Vagina (tissue), 2 donors: ENCODE measurements around the gene NHSL2. TPM values are rescaled to one million over a fixed set of nuclear protein-coding genes. Genes with fewer than 3 reads are reported as not detected.
A peak's percentile ranks its signal among the peaks of the same experiment; 100 is the strongest.

Experiments used
- DNase-seq, 2 donors: peaks; one replicate each; pipeline ENCODE4 v3.0.0-alpha.2; 2017; ENCODE audit errors: extremely low spot score in 2 of 2
- H3K27ac ChIP-seq: fragments of 200-600 bp; sonication (generic); one replicate; pipeline ENCODE4 v1.5.1; 2019
- H3K27me3 ChIP-seq: fragments of 200-600 bp; sonication (generic); one replicate; pipeline ENCODE4 v1.5.1; 2019
- H3K36me3 ChIP-seq, 2 donors: fragments of 200-600 bp; sonication (generic); one replicate each; pipeline ENCODE4 v1.5.1; 2017 to 2019
- H3K4me1 ChIP-seq: fragments of 200-600 bp; sonication (generic); one replicate; pipeline ENCODE4 v1.5.1; 2019
- H3K4me3 ChIP-seq, 2 donors: fragments of 200-600 bp; sonication (generic); 1 replicate in 1 of 2; 2 replicates in 1 of 2; pipeline ENCODE4 v1.5.1; 2016 to 2019
- H3K9me3 ChIP-seq: fragments of 200-600 bp; sonication (generic); one replicate; pipeline ENCODE4 v1.5.1; 2019
- POLR2A ChIP-seq, 2 donors: fragments of 450-650 bp; IDR thresholded peaks; one replicate each; pipeline ENCODE4 v1.6.1; 2017; ENCODE audit warnings: antibody characterized with exemption in 2 of 2, mild to moderate bottlenecking in 2 of 2, moderate library complexity in 2 of 2
- POLR2AphosphoS5 ChIP-seq, 2 donors: sonication (generic); formaldehyde crosslinking; IDR thresholded peaks; one replicate each; pipeline ENCODE4 v1.9.0; 2017; ENCODE audit warnings: antibody characterized with exemption in 2 of 2, mild to moderate bottlenecking in 2 of 2, low read depth in 1 of 2; ENCODE audit not compliant: insufficient read depth in 1 of 2
- intact Hi-C: fragments of 100-400 bp; cut with DNase I; formaldehyde crosslinking; loops from one replicate; pipeline ENCODE4 v1.15.1; 2023
- total RNA-seq: library from RNA; depleted of rRNA; stranded (reverse); fragments of >200 nt; gene quantifications from one replicate; pipeline ENCODE4 v1.2.3, GENCODE V29; 2016
- TF ChIP-seq, protein P1 (sequence below), 3 experiments: fragments of 450-650 bp in 2 of 3; fragments of 200-600 bp in 1 of 3; sonication (generic) in 1 of 3; IDR thresholded peaks; one replicate each; pipeline ENCODE4 v1.5.1; 2017 to 2019; ENCODE audit warnings: antibody characterized with exemption in 3 of 3, mild to moderate bottlenecking in 2 of 3, moderate library complexity in 2 of 3

NHSL2 gene
- total RNA-seq, 1 donor from 2014 or later: 12.3 TPM

DNA sequence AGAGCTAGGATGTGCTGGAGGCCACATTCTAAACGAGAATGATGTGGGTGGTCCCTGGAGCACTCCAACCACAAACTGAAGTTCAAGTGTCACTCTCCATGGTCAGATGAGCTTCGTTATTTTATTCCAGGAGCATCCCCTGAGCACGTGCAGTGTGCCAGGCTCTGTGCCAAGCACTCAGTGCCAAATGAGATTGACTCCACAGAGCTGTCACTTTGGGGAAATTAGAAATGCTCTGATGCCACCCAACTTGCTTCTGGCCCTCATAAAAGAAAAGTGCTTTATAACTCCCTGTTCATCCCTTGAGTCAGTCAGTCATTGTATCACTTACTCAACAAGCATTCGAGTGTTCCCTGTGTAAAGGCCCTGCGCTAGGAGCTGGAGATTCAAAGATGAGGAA is 129.9 kb downstream of the NHSL2 start:
- TF ChIP-seq, protein P1, sequence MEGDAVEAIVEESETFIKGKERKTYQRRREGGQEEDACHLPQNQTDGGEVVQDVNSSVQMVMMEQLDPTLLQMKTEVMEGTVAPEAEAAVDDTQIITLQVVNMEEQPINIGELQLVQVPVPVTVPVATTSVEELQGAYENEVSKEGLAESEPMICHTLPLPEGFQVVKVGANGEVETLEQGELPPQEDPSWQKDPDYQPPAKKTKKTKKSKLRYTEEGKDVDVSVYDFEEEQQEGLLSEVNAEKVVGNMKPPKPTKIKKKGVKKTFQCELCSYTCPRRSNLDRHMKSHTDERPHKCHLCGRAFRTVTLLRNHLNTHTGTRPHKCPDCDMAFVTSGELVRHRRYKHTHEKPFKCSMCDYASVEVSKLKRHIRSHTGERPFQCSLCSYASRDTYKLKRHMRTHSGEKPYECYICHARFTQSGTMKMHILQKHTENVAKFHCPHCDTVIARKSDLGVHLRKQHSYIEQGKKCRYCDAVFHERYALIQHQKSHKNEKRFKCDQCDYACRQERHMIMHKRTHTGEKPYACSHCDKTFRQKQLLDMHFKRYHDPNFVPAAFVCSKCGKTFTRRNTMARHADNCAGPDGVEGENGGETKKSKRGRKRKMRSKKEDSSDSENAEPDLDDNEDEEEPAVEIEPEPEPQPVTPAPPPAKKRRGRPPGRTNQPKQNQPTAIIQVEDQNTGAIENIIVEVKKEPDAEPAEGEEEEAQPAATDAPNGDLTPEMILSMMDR (IDR thresholded peaks at IDR 0.05): no peak
- TF ChIP-seq POLR2AphosphoS5 (IDR thresholded peaks at IDR 0.05; ENCODE audit: insufficient read depth in 1 of 2, low read depth in 1 of 2) (no peak), POLR2A (IDR thresholded peaks at IDR 0.05) (no peak)
- no peak for DNase-seq
- intact Hi-C loops: no loop called here
- H3K27me3 ChIP-seq: no peaks in the 10 kb centered on the region
- no peak overlapping the region for H3K4me3 ChIP-seq
- no peaks in the 10 kb centered on the region for H3K36me3 ChIP-seq
- peak overlapping the region; percentile 36 for H3K27ac ChIP-seq
- no peaks in the 10 kb centered on the region for H3K9me3 ChIP-seq
- H3K4me1 ChIP-seq: peaks cover 17% of the 10 kb centered on the region

DNA sequence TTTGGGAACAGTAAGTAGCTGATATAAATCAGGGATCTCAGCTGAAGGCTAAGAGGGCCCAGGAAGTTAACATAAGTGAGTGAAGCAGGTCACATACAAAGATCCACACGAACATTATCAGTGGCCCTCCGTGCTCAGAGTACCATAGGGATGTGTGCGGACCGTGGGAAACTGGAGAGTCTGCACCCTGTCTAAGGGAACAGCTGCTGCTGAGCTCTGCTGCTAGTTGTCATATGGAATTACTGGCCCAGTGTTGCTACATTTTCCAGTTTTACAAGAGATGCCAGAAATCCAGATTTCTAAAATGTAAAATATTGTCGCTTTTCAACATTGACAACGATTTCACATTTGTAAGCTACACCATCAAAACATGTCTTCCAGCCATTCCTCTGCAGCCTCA is 130.5 kb downstream of the NHSL2 start:
- no peak for TF ChIP-seq POLR2A (IDR thresholded peaks at IDR 0.05)
- TF ChIP-seq POLR2AphosphoS5 (IDR thresholded peaks at IDR 0.05; ENCODE audit: insufficient read depth in 1 of 2, low read depth in 1 of 2): no peak
- TF ChIP-seq, protein P1 (IDR thresholded peaks at IDR 0.05): no peak
- peaks cover 24% of the 10 kb centered on the region for H3K4me1 ChIP-seq

DNA sequence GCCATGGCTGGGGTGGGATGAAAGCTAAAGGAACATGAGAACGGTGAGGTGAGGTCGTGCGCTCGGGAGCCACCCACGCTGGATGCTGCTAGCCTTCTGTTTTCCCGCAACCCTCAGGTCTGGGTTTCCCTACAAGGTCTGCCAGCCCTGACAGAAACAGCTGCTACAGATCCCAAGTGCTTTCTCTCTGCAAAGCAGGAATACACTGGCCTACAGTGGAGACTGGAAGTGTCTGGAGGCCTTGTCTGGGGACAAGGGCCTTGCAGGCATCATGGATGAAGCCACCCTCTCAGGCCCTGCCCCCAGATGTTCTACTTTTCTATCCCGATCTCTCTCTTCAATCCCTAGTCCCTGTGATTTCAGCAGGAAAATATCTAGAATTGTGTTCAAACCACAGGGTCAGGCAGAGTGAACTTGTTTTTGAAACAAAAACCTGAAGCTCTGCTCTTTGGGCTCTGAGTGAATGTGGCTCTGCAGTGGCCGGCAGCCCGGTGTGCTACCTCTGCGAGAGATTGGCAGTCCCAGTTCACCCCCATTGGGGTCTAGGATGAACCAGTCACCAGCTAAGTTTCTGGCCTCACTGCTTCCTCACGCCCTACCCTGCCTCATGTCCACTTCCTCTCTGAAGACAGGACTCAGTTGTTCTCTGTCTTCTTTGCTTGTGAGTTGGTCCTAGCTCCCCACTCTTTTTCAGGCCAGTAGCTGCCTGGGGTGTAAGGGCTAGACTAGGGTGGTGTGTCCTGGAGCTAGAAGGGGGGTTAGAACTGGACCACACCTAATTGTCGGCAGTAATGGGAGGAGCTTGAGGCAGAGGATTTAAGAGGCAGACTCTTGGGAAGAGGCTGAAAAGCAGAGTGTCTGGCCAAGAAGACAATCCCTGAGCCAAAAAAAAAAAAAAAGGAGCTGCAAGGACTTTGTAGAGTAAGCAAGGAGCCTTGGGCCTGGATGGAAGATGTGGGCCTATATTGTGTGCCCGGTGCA is 131.5 kb downstream of the NHSL2 start:
- DNase-seq: no peak
- intact Hi-C loops: no loop called here
- no peaks in the 10 kb centered on the region for H3K36me3 ChIP-seq
- no peak for TF ChIP-seq POLR2A (IDR thresholded peaks at IDR 0.05)
- TF ChIP-seq POLR2AphosphoS5 (IDR thresholded peaks at IDR 0.05; ENCODE audit: insufficient read depth in 1 of 2, low read depth in 1 of 2): peak in 1 of 2 donors; percentile 30
- peaks cover 24% of the 10 kb centered on the region for H3K4me1 ChIP-seq
- H3K27me3 ChIP-seq: no peaks in the 10 kb centered on the region
- H3K4me3 ChIP-seq: no peak overlapping the region
- peak overlapping the region; percentile 36 for H3K27ac ChIP-seq
- no peaks in the 10 kb centered on the region for H3K9me3 ChIP-seq

More for the DNA sequence above, 130.5 kb downstream of the NHSL2 start:
- intact Hi-C loops: no loop called here
- Histone ChIP-seq H3K36me3 (no peaks in the 10 kb centered on the region), H3K4me3 (no peak overlapping the region), H3K9me3 (no peaks in the 10 kb centered on the region), H3K27ac (peak overlapping the region; percentile 36), H3K27me3 (no peaks in the 10 kb centered on the region)
- no peak for DNase-seq

DNA sequence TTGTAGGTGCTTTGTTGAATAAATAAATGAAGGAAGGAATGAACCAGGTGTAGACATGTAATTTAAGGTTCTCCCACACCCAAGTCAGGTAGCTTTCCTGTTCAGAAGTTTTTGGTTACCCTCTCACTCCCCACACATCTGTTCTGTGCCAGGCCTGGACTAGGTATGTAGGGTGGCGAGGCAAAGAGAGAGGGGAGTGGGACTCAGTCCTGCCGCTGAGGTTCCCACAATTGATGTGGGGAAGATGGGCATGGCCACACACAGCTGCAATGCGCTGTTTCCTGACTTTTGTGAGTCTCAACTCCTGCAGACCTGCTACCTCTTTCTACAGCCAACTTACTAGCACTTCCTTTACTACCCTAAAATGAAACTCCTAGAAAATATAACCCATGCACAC is 132.2 kb downstream of the NHSL2 start:
- H3K36me3 ChIP-seq: no peaks in the 10 kb centered on the region
- DNase-seq: no peak
- H3K27me3 ChIP-seq: no peaks in the 10 kb centered on the region
- peak overlapping the region; percentile 36 for H3K27ac ChIP-seq
- peaks cover 24% of the 10 kb centered on the region for H3K4me1 ChIP-seq
- no peaks in the 10 kb centered on the region for H3K9me3 ChIP-seq
- TF ChIP-seq, protein P1 (IDR thresholded peaks at IDR 0.05): no peak
- TF ChIP-seq POLR2A (IDR thresholded peaks at IDR 0.05): no peak
- no peak for TF ChIP-seq POLR2AphosphoS5 (IDR thresholded peaks at IDR 0.05; ENCODE audit: insufficient read depth in 1 of 2, low read depth in 1 of 2)
- no peak overlapping the region for H3K4me3 ChIP-seq
- intact Hi-C loops: no loop called here

DNA sequence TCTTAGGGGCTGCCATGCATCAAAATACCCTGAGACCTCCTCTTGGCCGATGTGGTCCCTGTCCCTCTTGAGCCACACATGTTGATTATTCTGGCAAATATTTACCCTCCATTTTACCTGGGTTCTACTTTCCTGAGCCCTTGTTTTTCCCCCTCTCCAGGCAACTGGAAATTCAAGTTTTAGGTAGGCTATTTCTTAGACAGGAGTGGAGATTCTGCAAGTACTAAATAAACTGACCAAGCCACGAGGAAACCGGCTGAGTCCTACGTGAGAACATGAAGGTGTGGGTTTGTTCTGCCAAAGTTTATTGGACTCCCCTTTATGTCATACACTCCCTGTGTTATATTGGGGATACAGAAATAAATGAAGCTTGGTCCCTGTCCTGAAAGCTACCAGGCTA is 133.0 kb downstream of the NHSL2 start:
- peaks cover 24% of the 10 kb centered on the region for H3K4me1 ChIP-seq
- no peak for DNase-seq
- H3K27me3 ChIP-seq: no peaks in the 10 kb centered on the region
- no peak overlapping the region for H3K4me3 ChIP-seq
- H3K9me3 ChIP-seq: no peaks in the 10 kb centered on the region
- intact Hi-C loops: no loop called here
- no peak overlapping the region for H3K27ac ChIP-seq
- no peaks in the 10 kb centered on the region for H3K36me3 ChIP-seq
- TF ChIP-seq POLR2AphosphoS5 (IDR thresholded peaks at IDR 0.05; ENCODE audit: insufficient read depth in 1 of 2, low read depth in 1 of 2): no peak
- TF ChIP-seq POLR2A (IDR thresholded peaks at IDR 0.05): no peak

DNA sequence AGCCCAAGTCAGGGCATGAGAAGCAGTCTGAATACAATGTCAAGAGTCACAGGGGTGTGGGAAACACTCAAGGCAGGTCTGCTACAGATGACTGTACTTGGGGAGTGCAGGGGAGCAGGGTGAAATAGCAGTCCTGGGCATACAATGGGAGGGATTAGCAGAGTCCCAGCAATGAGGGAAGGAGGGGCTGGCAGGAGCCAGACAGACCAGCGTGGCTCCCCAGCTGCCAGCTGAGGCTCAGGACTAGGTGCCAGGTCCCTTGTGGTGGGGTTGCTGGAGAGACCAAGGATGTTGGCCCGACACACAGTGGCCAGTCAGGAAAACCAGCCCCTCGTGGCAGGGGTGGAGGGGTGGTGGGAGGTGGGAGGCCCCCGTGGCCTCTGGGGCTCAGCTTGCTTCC is 134.5 kb downstream of the NHSL2 start:
- H3K9me3 ChIP-seq: no peaks in the 10 kb centered on the region
- H3K4me1 ChIP-seq: peaks cover 24% of the 10 kb centered on the region
- no peak for DNase-seq
- no peaks in the 10 kb centered on the region for H3K27me3 ChIP-seq
- intact Hi-C loops: no loop called here
- no peak overlapping the region for H3K27ac ChIP-seq
- TF ChIP-seq POLR2A (IDR thresholded peaks at IDR 0.05) (no peak), POLR2AphosphoS5 (IDR thresholded peaks at IDR 0.05; ENCODE audit: insufficient read depth in 1 of 2, low read depth in 1 of 2) (no peak)
- TF ChIP-seq, protein P1 (IDR thresholded peaks at IDR 0.05): no peak
- H3K36me3 ChIP-seq: no peaks in the 10 kb centered on the region
- no peak overlapping the region for H3K4me3 ChIP-seq
